GM12892 (cell line): ENCODE results near the gene RPS19BP1.

Source experiments
- POLR2A ChIP-seq: IDR thresholded peaks from 2 replicates; pipeline ENCODE4 v1.6.1; 2011; ENCODE audit warnings: low read depth, low read length, control low read depth
- POLR2AphosphoS5 ChIP-seq: IDR thresholded peaks from 2 replicates; pipeline ENCODE4 v1.6.1; 2011; ENCODE audit warnings: low read depth, low read length, control low read depth

DNA sequence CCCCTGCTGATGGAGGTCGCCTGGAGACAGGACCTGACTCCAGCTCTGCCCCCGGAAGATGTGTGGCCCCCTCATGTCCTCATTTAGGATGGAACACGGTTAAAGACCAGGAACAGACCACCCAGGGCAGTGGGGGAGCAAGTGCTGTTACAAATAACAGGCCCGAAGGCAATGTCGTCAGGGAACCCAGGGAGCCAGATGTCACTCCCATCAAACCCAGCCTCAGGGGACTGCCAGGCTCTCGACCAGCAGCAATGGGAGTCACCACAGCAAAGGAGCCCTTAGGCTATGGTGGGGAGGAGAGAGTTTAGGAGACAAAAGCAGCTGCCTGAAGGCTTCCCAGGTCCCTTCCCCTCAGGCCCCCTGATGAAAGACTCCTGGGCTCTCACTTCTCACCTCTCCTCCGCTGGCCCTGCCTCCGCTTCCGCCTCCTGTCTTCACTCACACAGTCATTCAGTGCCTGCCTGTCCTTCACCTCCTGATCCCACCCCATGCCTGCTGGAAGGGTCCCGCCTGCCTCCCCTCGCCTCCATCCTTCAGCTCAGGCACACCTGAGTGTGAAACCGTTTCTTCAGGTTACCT lies 4.4 kb downstream of the RPS19BP1 start:
- TF ChIP-seq POLR2A (peak; percentile 50), POLR2AphosphoS5 (peak; percentile 66; the same call in 1 of the 2 replicates)
